Thyroid gland (tissue), 4 donors: Measurements from ENCODE around the gene SPATA2.

Experiments
- POLR2A ChIP-seq, 2 donors: fragments of 450-650 bp; IDR thresholded peaks; one replicate each; pipeline ENCODE4 v1.6.1; 2017; ENCODE audit warnings: antibody characterized with exemption in 2 of 2, mild to moderate bottlenecking in 2 of 2, moderate library complexity in 1 of 2
- TF ChIP-seq, protein P1 (sequence below), 6 experiments: fragments of 200-600 bp in 3 of 6; fragments of 450-650 bp in 3 of 6; sonication (generic) in 3 of 6; IDR thresholded peaks; one replicate each; pipeline ENCODE4 v1.5.1; 2016 to 2019; ENCODE audit warnings: antibody characterized with exemption in 6 of 6, mild to moderate bottlenecking in 2 of 6, inconsistent platforms in 1 of 6, moderate library complexity in 1 of 6

GRCh38 chr20:49891476-49892110 is 23.7 kb downstream of the SPATA2 start:
- no peak for TF ChIP-seq POLR2A (IDR thresholded peaks at IDR 0.05)
- TF ChIP-seq, protein P1, sequence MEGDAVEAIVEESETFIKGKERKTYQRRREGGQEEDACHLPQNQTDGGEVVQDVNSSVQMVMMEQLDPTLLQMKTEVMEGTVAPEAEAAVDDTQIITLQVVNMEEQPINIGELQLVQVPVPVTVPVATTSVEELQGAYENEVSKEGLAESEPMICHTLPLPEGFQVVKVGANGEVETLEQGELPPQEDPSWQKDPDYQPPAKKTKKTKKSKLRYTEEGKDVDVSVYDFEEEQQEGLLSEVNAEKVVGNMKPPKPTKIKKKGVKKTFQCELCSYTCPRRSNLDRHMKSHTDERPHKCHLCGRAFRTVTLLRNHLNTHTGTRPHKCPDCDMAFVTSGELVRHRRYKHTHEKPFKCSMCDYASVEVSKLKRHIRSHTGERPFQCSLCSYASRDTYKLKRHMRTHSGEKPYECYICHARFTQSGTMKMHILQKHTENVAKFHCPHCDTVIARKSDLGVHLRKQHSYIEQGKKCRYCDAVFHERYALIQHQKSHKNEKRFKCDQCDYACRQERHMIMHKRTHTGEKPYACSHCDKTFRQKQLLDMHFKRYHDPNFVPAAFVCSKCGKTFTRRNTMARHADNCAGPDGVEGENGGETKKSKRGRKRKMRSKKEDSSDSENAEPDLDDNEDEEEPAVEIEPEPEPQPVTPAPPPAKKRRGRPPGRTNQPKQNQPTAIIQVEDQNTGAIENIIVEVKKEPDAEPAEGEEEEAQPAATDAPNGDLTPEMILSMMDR (IDR thresholded peaks at IDR 0.05): no peak
